Testis (tissue), 2 donors: Measurements from ENCODE around the gene FCN3.

ENCODE experiments used
- CTCF ChIP-seq, 3 experiments: fragments of 450-650 bp in 2 of 3; fragments of 200-600 bp in 1 of 3; sonication (generic) in 1 of 3; IDR thresholded peaks; one replicate each; pipeline ENCODE4 v1.5.1; 2016 to 2019; ENCODE audit warnings: antibody characterized with exemption in 3 of 3, mild to moderate bottlenecking in 2 of 3, moderate library complexity in 1 of 3
- POLR2A ChIP-seq: fragments of 450-650 bp; IDR thresholded peaks from one replicate; pipeline ENCODE4 v1.6.1; 2017; ENCODE audit warnings: antibody characterized with exemption, mild to moderate bottlenecking, moderate library complexity

- TF ChIP-seq CTCF (IDR thresholded peaks at IDR 0.05) (no peak), POLR2A (no peak)
Measured at GRCh38 chr1:27350663-27351540, 23.7 kb downstream of the FCN3 start.
